ENCODE results near the gene SEC22A.
"Not testable (repeated sequence)": the region's sequence is repeated elsewhere in the genome, so short reads cannot be mapped to it uniquely, and the experiment has no call there.

The SEC22A gene

GRCh38 chr3:123180791-123181190 lies 21.0 kb upstream of the SEC22A start:
- no peak for DNase-seq

GRCh38 chr3:123186695-123187094 lies 15.0 kb upstream of the SEC22A start:
- DNase-seq = no peak

DNA sequence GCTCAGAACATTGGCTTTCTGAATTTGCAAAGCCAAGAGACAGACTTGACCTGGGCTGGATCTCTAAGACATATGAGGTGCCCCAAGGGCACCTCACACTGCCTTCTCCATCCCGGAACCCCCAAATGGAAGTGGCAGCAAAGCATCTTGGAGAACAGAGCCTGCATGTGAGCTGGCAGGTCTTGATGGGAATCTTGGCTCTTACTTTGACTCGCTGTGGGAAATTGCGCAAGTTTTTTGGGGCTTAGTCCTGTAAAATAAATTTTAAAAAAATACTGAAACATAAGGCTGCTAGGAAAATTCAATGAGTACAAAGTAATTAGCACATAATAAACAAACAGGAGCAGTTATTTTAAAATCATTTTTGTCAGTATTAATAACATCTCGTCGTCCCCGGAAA lies 13.7 kb upstream of the SEC22A start:
- no peak for DNase-seq

DNA sequence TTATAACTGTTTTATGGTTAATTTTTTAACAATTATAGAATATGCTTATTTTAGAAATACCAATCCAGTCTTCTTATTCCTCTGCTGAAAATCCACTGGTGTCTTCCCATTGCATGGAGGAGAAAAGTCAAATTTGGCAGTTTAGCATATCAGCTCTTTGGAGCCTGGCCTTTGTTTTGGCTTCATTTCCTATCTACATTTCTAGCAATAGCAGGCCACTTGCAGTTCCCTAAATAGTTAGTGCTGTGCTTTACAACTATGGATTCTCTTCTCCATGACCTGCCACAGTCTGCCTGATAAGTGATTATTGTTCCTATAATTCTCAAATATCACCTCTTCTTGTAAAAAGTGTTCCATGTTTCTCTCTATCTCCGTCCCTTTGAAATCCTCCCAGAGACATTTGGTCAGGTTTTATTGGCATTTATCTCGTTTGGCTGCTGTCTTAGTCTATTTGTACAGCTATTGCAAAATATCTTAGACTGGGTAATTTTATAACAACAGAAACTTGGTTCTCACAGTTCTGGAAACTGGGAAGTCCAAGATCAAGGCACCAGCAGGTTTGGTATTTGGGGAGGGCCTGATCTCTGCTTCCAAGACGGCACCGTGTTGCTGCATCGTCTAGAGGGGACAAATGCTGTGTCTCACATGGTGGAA lies 8.2 kb upstream of the SEC22A start:
- DNase-seq = no peak

DNA sequence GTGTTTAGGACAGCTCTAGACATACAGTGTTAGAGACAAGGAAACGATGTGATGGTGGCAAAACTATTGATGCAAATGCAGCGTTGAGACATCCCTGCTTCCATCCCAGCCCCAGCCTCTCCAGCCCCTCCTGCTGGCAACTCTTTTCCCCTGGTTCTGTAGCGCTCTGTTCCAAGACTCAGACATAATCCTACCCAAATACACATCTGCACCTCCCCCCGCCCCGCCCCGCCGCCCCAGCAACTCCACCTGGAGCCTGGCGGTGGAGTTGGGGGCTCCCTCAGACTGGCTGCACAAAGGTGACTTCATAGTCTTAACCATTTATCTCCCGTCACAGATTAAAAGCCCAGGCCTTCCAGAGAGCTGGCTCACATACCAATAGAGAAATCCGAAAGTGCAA lies 7.2 kb upstream of the SEC22A start:
- DNase-seq = no peak

DNA sequence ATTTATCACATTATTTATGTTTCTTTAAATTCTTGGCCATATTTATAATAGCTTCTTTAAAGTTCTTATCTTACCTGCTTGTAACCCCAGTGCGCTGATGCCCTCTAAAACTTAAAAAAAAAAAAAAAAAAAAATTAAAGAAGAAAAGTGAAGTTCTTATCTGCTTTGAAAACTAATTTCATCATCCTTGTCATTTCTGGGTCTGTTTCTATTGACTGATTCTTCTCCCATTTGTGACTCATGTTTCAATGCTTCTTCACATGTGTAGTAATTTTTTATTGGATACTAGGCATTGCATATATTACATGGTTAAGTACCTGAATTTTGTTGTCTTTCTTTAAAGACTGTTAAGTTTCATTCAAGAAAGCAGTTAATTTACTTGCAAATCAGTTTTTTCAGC lies 3.4 kb upstream of the SEC22A start:
- DNase-seq = no peak

DNA sequence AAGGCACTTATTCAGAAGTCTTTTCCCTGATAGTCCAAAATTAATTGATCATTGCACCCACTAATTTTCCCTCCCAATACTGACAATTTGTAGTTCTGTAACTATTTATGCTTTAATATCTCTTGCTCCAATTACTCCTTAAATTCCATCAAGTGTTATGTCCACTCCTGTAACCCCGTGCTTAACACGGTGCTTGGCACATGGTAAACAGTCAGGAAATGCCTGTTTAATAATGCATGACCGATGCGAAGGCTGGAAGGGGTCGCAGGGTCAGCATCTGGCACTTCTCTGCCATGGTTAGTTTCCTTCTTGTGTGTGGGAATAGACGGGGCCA lies 553 bp upstream of the SEC22A start:
- DNase-seq = no peak

DNA sequence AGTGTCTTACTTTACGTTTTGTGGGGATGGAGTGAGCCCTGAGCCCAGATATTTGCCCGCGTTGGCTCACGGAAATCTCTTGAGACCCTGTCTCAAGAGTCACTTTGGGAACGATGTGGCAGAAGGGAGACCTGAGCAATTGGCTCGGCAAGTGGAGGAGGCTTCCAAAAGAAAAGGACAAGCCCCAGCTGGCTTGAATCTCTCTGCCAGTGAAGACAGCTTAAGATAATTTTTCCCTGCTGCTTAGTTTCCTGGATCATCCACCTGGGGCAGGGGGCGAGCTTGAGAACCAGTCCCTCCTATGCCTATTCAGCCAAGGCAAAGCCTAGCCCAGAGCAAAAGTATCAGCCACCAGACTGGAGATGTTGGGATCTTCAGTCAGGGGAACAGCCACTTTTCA lies 708 bp downstream of the SEC22A start:
- DNase-seq = no peak

DNA sequence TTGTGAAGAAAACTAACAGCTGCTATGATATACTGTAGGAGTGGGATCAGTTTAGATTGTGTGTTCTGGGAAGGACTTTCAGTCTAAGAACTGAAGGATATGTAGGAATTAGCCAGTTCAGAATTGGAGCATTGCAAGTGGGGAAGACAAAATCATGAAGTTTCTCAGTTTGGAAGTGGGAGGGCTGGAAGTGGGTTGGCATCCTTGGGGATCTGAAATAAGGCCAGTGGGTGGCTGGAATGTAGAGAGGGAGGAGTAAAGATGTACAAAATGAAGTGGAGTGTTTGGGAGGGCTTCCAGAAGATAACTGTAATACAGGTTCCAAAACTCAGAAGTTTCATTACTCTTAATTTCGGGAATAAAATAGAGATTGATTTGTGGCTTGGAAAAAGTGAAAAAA lies 17.2 kb downstream of the SEC22A start:
- DNase-seq = no peak

DNA sequence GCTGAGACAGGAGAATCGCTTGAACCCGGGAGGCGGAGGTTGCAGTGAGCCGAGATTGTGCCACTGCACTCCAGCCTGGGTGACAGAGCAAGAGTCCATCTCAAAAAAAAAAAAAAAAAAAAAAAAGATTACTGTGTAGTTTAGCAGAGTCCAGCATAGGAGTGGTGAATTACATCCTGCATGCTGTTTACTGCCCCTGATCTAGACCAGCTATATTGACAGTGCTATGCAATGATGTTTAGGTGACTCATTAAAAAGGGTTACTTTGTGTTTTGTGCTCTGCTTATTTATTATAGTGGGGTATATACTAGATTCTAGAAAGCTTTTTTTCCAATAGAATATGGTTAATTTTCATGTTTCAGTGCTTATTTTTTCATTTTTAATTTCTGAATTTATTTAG lies 19.6 kb downstream of the SEC22A start:
- DNase-seq = not testable (repeated sequence)

GRCh38 chr3:123225016-123225415 lies 23.3 kb downstream of the SEC22A start:
- DNase-seq = no peak

DNA sequence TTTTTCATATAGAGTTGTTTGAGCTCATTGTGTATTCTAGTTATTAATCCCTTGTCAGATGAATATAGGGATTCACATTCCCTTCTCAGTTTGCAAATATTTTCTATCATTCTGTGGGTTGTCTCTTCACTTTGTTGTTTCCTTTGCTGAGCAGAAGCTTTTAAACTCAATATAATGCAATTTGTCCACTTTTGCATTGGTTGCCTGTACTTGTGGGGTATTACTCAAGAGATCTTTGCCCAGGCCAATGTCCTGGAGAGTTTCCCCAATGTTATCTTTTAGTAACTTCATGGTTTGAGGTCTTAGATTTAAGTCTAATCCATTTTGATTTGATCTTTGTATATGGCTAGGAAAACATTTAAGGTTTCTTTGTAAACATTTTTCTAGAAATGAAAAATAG lies 24.8 kb downstream of the SEC22A start:
- DNase-seq = no peak

GRCh38 chr3:123229145-123229544 lies 27.4 kb downstream of the SEC22A start:
- no peak for DNase-seq

GRCh38 chr3:123236902-123237301 lies 35.2 kb downstream of the SEC22A start:
- no peak for DNase-seq

GRCh38 chr3:123239186-123239585 lies 37.4 kb downstream of the SEC22A start:
- DNase-seq = not testable (repeated sequence)

DNA sequence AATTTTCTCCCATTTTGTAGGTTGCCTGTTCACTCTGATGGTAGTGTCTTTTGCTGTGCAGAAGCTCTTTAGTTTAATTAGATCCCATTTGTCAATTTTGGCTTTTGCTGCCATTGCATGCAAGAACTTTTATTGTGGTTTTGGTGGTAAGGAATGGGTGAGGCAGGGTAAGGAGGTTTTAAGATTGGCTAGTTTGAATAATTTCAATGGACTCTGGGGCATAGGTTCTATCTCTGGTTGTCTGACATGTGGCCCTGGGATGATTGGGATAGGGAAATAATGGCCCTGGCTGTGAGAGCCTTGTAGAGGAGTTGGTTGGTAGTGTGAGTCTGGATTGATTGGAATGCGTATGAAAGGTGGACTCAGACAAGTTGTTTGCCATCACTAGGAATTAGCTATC lies 38.0 kb downstream of the SEC22A start:
- DNase-seq = no peak

DNA sequence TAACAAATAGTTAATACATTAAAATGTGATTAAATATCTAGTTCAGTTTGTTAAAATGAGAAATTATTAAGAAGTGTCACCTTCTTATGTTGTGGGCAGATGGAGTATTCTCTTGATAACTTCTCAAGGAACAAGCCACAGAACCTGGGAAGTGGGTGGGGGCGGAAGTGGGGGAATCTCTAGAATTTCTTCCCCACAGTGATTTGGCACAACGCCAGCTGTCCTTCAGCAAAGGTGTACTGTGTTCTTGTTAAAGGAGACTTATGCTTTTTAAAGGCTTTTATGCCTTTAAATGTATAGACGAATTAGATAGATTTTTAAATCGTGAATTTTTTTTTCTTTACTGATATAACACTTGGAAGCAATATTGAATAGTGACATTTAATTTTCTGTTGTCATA lies 42.4 kb downstream of the SEC22A start:
- peak; percentile 3 for DNase-seq

DNA sequence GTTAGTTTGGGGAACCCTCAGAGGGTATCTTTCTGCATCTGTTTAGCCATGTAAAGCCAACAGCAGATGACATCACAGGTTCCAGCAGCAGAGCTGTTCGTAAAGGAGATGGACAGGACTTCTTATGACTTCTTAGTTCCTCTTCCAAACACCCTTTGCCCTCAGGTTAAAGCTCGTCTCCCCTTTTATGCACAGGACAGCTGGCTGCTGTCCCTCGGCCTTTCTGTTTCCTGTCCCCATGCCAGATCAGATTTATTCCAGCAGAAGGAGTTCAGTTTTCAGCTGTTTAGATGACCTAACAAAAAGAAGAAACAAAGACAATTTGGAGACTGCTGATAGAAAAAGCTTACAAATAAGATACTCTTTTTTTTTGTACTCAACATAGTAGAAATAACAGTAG lies 45.1 kb downstream of the SEC22A start:
- DNase-seq = no peak

DNA sequence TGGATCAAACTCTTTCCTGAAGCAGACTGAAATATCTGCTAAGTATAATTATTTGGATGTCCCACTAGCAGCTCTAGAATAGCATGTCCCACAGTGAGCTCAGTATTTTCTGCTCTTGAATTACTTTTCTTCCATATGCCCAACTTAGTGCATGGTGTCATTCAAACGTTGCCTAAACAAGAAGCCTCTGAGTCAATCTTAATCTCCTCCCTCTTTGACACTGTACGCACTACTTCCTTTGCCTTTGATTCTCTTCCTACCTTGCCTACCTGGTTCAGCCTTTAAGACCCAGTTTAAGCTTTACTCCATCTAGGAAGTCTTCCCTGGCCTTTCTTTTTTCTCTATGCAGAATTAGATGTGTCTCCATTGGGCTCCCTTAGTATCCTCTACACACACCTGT lies 54.5 kb downstream of the SEC22A start:
- no peak for DNase-seq

GRCh38 chr3:123258359-123258758 lies 56.6 kb downstream of the SEC22A start:
- no peak for DNase-seq

- no peak for DNase-seq
Observed at GRCh38 chr3:123258811-123259420, 57.2 kb downstream of the SEC22A start.

GRCh38 chr3:123261666-123262065 lies 59.9 kb downstream of the SEC22A start:
- no peak for DNase-seq

DNA sequence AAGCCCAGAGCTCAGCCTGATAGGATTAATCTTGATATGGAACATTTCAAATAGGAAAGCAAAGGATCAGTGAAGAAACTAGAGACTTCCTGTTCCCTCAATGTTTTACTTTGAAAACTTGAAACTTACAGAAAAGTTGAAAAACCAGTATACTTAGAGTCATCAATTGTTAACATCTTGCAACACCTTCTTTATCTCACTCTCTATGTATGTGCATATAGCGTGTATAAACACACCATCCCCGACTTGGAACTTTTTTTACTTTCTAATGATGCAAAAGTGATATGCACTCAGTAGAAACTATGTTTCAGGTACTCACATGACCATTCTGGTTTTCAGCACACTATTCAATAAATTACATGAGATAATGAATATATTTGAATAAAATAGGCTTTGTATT lies 60.5 kb downstream of the SEC22A start:
- no peak for DNase-seq

DNA sequence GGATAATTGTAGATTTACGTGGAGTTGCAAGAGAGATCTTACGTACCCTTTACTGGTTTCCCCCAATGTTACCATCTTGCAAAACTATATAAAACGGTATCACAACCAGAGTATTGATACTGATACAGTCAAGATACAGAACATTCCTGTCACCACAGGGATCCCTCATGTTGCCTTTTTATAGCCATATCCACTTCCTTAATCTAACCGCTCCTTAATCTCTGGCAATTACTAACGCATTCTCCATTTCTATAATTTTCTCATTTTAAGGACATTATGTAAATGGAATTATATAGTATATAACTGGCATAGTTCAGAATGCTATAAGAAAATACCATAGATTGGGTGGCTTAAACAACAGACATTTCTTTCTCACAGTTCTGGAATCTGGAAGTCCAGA lies 61.1 kb downstream of the SEC22A start:
- no peak for DNase-seq

DNA sequence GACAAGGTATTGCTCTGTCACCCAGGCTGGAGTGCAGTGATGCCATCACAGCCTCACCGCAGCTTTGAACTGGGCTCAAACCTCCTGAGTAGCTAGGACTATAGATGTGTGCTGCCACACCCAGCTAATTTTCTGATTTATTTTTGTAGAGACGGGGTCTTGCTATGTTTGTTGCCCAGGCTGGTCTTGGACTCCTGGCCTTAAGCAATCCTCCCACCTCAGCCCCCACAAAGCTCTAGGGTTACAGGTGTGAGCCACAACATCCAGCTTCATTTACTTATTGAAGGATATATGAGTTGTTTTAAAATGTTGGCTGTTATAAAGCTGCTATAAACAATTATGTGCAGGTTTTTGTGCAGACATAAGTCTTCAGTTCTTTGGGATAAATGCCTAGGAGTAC lies 62.2 kb downstream of the SEC22A start:
- DNase-seq = no peak
